Tibial artery (tissue), 4 donors: ENCODE results near the gene HMGN3.
A peak's percentile ranks its signal among the peaks of the same experiment; 100 is the strongest.

Source experiments
- DNase-seq, 2 donors: peaks; one replicate each; pipeline ENCODE4 v3.0.0-alpha.2; 2019
- H3K27ac ChIP-seq, 2 donors: fragments of 200-600 bp; sonication (generic) in 1 of 2; 1 replicate in 1 of 2; 2 replicates in 1 of 2; pipeline ENCODE4 v1.5.1; 2018 to 2019; ENCODE audit warnings: mild to moderate bottlenecking in 1 of 2
- H3K27me3 ChIP-seq, 2 donors: fragments of 200-600 bp; sonication (generic) in 1 of 2; one replicate each; pipeline versions ENCODE4 v1.5.1 to v1.6.0; 2016 to 2019
- H3K36me3 ChIP-seq, 3 donors: fragments of 200-600 bp; sonication (generic) in 2 of 3; one replicate each; pipeline ENCODE4 v1.5.1; 2016 to 2019; ENCODE audit warnings: mild to moderate bottlenecking in 2 of 3
- H3K4me1 ChIP-seq, 4 donors: fragments of 200-600 bp; sonication (generic) in 2 of 4; 1 replicate in 3 of 4; 2 replicates in 1 of 4; pipeline ENCODE4 v1.5.1; 2016 to 2019
- H3K4me3 ChIP-seq, 2 donors: fragments of 200-600 bp; sonication (generic) in 1 of 2; 1 replicate in 1 of 2; 2 replicates in 1 of 2; pipeline ENCODE4 v1.5.1; 2018 to 2019; ENCODE audit warnings: mild to moderate bottlenecking in 2 of 2
- H3K9me3 ChIP-seq, 3 donors: fragments of 200-600 bp; sonication (generic) in 1 of 3; one replicate each; pipeline ENCODE4 v1.5.1; 2016 to 2019
- intact Hi-C: fragments of 100-400 bp; cut with DNase I; formaldehyde crosslinking; loops from one replicate; pipeline ENCODE4 v1.15.0; 2023; ENCODE audit warnings: low total_unique reads
- TF ChIP-seq, protein P1 (sequence below), 2 experiments: fragments of 200-600 bp in 1 of 2; fragments of 450-650 bp in 1 of 2; IDR thresholded peaks; one replicate each; pipeline ENCODE4 v1.5.1; 2017 to 2019; ENCODE audit warnings: antibody characterized with exemption in 2 of 2, mild to moderate bottlenecking in 1 of 2, moderate library complexity in 1 of 2

The HMGN3 gene

DNA sequence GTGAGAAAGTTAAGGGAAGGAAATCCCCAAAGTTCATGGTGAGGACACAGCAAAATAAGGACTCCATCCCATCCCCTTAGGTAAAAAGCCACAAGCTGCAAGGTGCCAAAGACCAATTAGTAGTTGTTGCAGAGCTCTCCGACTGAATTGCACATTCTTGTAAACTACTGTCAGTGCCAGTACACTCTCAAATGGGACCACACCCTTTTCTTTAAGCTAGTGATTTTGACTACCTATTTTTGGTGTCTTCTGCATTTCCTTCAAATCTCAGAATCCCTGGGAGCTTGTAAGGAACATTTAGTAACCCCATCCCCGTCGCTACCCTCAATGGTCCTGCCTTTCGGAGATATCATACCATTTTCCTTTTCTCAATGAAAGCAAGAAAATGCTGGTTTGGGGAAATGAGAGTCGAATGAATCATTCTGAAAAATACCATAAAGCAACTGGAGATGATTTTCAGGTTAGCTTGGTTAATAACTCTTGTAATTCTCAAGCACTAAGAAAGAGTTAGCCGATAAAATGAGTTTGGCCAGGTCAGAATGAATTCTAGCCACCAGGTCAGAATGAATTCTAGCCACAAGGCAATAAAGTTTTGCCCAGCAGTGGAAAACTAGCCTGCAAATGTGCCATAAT lies 5.2 kb upstream of the HMGN3 start:
- Histone ChIP-seq H3K27ac (no peak overlapping the region), H3K9me3 (no peaks in the 10 kb centered on the region), H3K4me3 (no peak overlapping the region), H3K4me1 (peaks cover 0 to 3% (median 0%) of the 10 kb centered on the region in 4 donors), H3K27me3 (no peaks in the 10 kb centered on the region), H3K36me3 (no peaks in the 10 kb centered on the region)
- TF ChIP-seq, protein P1, sequence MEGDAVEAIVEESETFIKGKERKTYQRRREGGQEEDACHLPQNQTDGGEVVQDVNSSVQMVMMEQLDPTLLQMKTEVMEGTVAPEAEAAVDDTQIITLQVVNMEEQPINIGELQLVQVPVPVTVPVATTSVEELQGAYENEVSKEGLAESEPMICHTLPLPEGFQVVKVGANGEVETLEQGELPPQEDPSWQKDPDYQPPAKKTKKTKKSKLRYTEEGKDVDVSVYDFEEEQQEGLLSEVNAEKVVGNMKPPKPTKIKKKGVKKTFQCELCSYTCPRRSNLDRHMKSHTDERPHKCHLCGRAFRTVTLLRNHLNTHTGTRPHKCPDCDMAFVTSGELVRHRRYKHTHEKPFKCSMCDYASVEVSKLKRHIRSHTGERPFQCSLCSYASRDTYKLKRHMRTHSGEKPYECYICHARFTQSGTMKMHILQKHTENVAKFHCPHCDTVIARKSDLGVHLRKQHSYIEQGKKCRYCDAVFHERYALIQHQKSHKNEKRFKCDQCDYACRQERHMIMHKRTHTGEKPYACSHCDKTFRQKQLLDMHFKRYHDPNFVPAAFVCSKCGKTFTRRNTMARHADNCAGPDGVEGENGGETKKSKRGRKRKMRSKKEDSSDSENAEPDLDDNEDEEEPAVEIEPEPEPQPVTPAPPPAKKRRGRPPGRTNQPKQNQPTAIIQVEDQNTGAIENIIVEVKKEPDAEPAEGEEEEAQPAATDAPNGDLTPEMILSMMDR (IDR thresholded peaks at IDR 0.05): no peak
- intact Hi-C loops: no loop called here
- DNase-seq: no peak

DNA sequence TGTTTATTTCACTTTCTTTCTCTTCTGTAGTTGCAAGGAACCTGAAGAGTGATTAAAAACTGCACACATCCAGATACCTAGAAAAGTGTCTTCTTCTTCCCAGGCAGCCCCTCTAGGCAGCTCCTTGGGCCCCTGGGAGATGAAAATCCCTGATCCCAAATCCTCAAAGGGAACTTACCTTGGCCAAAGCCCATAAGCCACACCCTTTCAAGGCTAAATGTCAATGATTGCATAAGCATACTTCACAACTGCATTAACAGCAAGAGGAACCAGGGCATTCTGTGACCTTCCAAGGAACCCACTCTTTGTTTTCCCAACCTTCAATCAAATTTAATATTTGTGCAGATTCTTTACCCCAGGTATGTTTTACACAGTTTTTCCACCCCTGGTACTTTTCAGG lies 4.4 kb upstream of the HMGN3 start:
- H3K36me3 ChIP-seq: no peaks in the 10 kb centered on the region
- H3K4me3 ChIP-seq: no peak overlapping the region
- H3K9me3 ChIP-seq: no peaks in the 10 kb centered on the region
- peaks cover 0 to 3% (median 0%) of the 10 kb centered on the region in 4 donors for H3K4me1 ChIP-seq
- no peak for DNase-seq
- TF ChIP-seq, protein P1 (IDR thresholded peaks at IDR 0.05): no peak
- H3K27ac ChIP-seq: no peak overlapping the region
- intact Hi-C loops: no loop called here
- H3K27me3 ChIP-seq: no peaks in the 10 kb centered on the region

DNA sequence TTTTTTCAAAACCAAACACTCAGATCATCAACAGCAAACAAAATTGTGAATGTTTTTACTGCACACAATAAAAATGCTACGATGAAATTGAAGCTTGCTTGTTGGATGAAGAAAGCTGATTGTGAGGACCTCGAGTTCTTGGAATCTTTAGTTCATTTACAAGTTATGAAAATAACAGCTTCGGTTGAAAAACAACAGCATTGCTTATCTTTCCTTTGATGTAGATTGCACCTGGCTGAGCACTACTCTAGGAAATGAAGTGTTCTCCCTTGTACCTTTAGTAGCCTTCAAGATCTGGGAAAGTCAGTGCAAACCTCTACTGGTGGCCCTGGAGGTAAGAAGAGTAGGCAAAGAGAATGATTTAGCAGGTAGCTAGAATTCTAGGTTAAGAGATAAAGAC lies 2.2 kb upstream of the HMGN3 start:
- TF ChIP-seq, protein P1 (IDR thresholded peaks at IDR 0.05): no peak

DNA sequence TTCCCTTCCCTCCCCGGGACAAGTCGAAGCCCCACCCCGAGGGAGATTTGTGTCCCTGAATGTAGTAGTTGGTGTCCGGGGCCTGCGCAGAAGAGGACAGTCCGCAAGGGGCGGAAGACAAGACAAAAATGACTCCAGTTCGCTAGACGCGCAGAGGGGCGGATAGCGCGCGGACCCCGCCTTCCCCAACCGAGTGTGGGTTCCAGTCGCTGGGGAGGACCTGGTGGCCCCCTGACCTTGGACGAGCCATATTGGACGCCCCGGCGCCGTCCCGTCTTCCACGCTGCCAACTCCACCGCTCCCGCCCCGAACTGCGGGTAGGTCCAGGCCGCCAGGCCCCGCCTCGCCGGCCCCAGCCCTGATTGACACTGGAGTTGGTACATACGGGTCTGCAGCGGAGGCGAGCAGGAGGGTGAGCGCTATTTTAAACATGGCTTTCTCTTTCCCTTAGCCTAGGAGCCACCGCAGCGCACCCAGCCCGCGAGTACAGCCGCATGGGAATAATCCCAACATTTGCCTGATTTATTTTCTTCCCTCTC lies 802 bp downstream of the HMGN3 start:
- peak; percentile 92 to 95 for DNase-seq
- H3K27ac ChIP-seq: peak overlapping the region; percentile 85 to 86
- H3K4me1 ChIP-seq: peaks cover 0 to 25% (median 4%) of the 10 kb centered on the region in 4 donors
- H3K27me3 ChIP-seq: no peaks in the 10 kb centered on the region
- H3K9me3 ChIP-seq: no peaks in the 10 kb centered on the region
- H3K4me3 ChIP-seq: peak overlapping the region; percentile 64 to 72
- TF ChIP-seq, protein P1 (IDR thresholded peaks at IDR 0.05): peak; percentile 38 to 47
- no peaks in the 10 kb centered on the region for H3K36me3 ChIP-seq
- intact Hi-C loops: loop anchor here (5.0 kb wide), 1 partner anchor 156 kb away; the partner anchor contains the start of gene PHIP

More for the DNA sequence above, 2.2 kb upstream of the HMGN3 start:
- no peak overlapping the region for H3K27ac ChIP-seq
- intact Hi-C loops: no loop called here
- no peaks in the 10 kb centered on the region for H3K27me3 ChIP-seq
- H3K9me3 ChIP-seq: no peaks in the 10 kb centered on the region
- peaks cover 0 to 17% (median 5%) of the 10 kb centered on the region in 4 donors for H3K4me1 ChIP-seq
- H3K4me3 ChIP-seq: no peak overlapping the region
- no peaks in the 10 kb centered on the region for H3K36me3 ChIP-seq
- no peak for DNase-seq

DNA sequence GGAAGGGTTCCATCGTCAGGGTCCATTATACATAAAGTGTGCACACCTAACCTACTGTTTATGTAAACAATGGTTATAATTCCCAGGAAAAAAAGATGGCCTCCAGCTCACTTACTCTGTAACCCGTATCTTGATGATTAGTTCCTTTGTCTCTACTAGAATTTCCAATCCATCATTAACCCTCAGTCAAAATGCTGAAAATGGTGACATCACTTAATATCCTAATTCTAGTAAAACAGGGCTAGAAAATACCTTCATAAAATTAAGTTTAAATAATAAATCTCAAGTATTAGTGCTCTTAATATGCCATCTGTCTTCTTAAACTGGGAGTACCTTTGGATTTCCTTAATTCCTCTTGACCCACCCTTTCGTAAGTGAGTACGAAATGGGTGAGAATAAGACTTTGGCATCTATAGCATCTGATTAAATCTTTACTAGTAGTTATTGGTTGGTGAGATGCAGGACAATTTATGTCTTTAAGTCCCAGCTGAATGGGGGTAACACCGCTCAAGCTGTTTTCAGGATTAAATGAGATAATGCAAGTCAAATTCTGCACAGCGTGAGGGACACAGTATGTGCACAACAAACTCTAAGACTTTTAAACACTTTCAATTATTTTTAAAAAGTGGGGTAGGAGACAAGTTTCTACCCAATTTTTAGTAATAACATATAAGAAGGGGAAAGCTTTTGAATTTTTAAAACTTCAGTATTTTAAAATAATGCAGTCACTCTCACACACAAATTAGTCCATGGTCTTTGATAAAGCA lies 1.6 kb downstream of the HMGN3 start:
- intact Hi-C loops: loop anchor here (5.0 kb wide), 1 partner anchor 156 kb away; the partner anchor contains the start of gene PHIP

More for the DNA sequence above, 1.6 kb downstream of the HMGN3 start:
- Histone ChIP-seq H3K9me3 (no peaks in the 10 kb centered on the region), H3K27me3 (no peaks in the 10 kb centered on the region), H3K4me1 (peaks cover 0 to 25% (median 4%) of the 10 kb centered on the region in 4 donors), H3K27ac (peak overlapping the region; percentile 85 to 86), H3K4me3 (peak overlapping the region; percentile 64 to 72), H3K36me3 (no peaks in the 10 kb centered on the region)
- DNase-seq: no peak
- TF ChIP-seq, protein P1 (IDR thresholded peaks at IDR 0.05): no peak
